Measurements from ENCODE around the gene ARL2BP.

DNA sequence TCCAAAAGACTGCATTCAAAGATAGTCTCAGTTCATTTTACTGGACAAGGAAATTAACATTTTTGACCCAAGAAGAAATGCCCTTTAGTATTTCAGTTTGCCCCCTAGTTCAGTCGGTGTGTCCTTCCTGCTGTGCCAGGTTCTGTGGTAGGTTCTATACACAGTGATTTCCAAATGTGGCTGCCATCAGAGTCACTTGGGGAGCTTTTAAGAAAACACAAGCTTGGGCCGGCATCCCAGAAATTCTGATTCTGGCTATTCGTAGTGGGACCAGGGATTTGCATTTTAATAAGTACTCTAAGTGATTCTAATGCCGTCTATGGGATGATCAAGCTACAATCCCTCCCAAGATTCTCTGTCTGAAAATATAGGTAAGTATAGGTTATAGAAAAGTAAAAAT is 48.8 kb upstream of the ARL2BP start:
- TF ChIP-seq POLR2AphosphoS5 (IDR thresholded peaks at IDR 0.05; ENCODE audit: borderline replicate concordance, low read depth, low read length) (no peak), EZH2 (IDR thresholded peaks at IDR 0.05) (no peak), FOXP2 (optimal IDR thresholded peaks at IDR 0.05; ENCODE audit: control extremely low read depth, extremely low read length, insufficient read depth) (no peak)

All from SK-N-MC (cell line).